ENCODE results near the gene HMCN2.

DNA sequence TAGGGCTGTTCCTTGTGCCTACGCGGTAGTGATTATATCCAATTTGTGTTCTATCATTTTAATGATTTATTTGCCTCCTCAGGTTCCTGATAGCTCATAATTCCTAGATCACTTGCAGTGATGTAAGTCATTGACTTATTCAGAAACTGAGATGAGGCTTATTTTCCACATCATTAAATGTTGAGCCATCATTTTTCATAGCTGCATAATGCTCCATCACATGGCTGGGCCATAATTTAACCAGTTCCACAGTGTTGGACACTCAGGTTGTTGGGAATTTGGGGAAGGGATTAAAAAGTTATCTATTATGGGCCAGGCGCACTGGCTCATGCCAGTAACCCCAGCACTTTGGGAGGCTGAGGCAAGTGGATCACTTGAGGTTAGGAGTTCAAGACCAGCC is 35.8 kb upstream of the HMCN2 start:
- TF ChIP-seq, protein P1, sequence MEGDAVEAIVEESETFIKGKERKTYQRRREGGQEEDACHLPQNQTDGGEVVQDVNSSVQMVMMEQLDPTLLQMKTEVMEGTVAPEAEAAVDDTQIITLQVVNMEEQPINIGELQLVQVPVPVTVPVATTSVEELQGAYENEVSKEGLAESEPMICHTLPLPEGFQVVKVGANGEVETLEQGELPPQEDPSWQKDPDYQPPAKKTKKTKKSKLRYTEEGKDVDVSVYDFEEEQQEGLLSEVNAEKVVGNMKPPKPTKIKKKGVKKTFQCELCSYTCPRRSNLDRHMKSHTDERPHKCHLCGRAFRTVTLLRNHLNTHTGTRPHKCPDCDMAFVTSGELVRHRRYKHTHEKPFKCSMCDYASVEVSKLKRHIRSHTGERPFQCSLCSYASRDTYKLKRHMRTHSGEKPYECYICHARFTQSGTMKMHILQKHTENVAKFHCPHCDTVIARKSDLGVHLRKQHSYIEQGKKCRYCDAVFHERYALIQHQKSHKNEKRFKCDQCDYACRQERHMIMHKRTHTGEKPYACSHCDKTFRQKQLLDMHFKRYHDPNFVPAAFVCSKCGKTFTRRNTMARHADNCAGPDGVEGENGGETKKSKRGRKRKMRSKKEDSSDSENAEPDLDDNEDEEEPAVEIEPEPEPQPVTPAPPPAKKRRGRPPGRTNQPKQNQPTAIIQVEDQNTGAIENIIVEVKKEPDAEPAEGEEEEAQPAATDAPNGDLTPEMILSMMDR (conservative IDR thresholded peaks at IDR 0.05; ENCODE audit: low read length), result no peak
- TF ChIP-seq EZH2phosphoT487 (IDR thresholded peaks at IDR 0.05; ENCODE audit: borderline replicate concordance, low read depth, low read length), result no peak

Data from OCI-LY7 (cell line).